HG03354 (cell line): Measurements from ENCODE around the gene TRAF3IP3.

ENCODE experiments used
- ATAC-seq: cut with Tn5 transposase; IDR thresholded peaks from one replicate; pipeline ENCODE4 v1.9.1; 2021; ENCODE audit warnings: mild to moderate bottlenecking; ENCODE audit not compliant: unreplicated experiment, poor library complexity, severe bottlenecking

Gene TRAF3IP3

GRCh38 chr1:209733409-209734192, 22.3 kb upstream of the TRAF3IP3 start:
- no peak for ATAC-seq

GRCh38 chr1:209736490-209737117, 19.2 kb upstream of the TRAF3IP3 start:
- no peak for ATAC-seq

GRCh38 chr1:209737118-209737505, 18.7 kb upstream of the TRAF3IP3 start:
- ATAC-seq = no peak

GRCh38 chr1:209738270-209738669, 17.6 kb upstream of the TRAF3IP3 start:
- ATAC-seq = no peak

- ATAC-seq = no peak
These were observed 14.7 kb upstream of the TRAF3IP3 start for GRCh38 chr1:209741193-209741592.

- no peak for ATAC-seq
These were observed 14.0 kb upstream of the TRAF3IP3 start for GRCh38 chr1:209741889-209742288.

GRCh38 chr1:209742409-209743144, 13.3 kb upstream of the TRAF3IP3 start:
- no peak for ATAC-seq

- ATAC-seq = no peak
These were observed 12.7 kb upstream of the TRAF3IP3 start for GRCh38 chr1:209743145-209743482.

- no peak for ATAC-seq
These were observed 9.2 kb upstream of the TRAF3IP3 start for GRCh38 chr1:209746451-209747165.

GRCh38 chr1:209747580-209748262, 8.1 kb upstream of the TRAF3IP3 start:
- ATAC-seq = peak; percentile 84

GRCh38 chr1:209748620-209749019, 7.2 kb upstream of the TRAF3IP3 start:
- ATAC-seq = no peak

GRCh38 chr1:209749205-209749604, 6.6 kb upstream of the TRAF3IP3 start:
- no peak for ATAC-seq

- ATAC-seq = no peak
These were observed 6.1 kb upstream of the TRAF3IP3 start for GRCh38 chr1:209749670-209750323.

GRCh38 chr1:209751627-209752231, 4.1 kb upstream of the TRAF3IP3 start:
- ATAC-seq = peak; percentile 45

GRCh38 chr1:209752890-209753289, 3.0 kb upstream of the TRAF3IP3 start:
- ATAC-seq = no peak

- ATAC-seq = no peak
These were observed 597 bp upstream of the TRAF3IP3 start for GRCh38 chr1:209755256-209755655.

- peak; percentile 37 for ATAC-seq
These were observed 977 bp downstream of the TRAF3IP3 start for GRCh38 chr1:209756615-209757445.

GRCh38 chr1:209758400-209758799, 2.5 kb downstream of the TRAF3IP3 start:
- no peak for ATAC-seq
